ENCODE results near the gene ARID5B. TPM values are rescaled to one million over a fixed set of nuclear protein-coding genes. Genes with fewer than 3 reads are reported as not detected.

ARID5B gene
- total RNA-seq, 1 donor from 2014 or later: 81.9 TPM

- peak; percentile 49 for DNase-seq (ENCODE audit: low spot score)
Observed at GRCh38 chr10:62049624-62050345, 148.3 kb downstream of the ARID5B start.

DNA sequence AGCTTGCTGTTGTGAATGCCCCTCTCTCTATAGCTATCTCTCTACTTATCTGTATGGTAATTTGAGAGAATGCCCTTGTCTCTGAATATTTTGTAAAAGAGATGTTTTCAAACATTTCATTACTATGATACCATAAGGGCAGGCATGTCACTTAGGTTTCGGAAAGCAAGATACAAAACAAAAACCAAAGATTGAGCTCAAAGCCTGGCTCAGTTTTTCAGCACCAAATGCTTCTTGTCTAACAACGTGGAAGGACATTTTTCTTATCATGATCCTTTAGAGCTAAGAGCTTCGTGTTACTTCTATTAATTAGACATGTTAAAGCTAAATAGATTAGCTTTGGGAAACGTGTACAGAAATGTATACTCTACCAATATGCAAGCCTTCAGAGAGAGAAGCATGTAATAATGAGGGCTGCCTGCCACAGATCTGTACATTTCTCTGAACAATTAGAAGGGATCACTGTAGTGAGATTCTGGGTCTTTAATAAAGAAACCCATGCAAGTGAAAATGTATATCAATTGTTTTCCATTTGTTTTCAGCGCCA, 148.9 kb downstream of the ARID5B start:
- peak; percentile 50 for DNase-seq (ENCODE audit: low spot score)

- DNase-seq (ENCODE audit: low spot score): peak; percentile 62
Observed at GRCh38 chr10:62050893-62051433, 149.5 kb downstream of the ARID5B start.

- no peak for DNase-seq (ENCODE audit: low spot score)
Observed at GRCh38 chr10:62052276-62052675, 150.8 kb downstream of the ARID5B start.

DNA sequence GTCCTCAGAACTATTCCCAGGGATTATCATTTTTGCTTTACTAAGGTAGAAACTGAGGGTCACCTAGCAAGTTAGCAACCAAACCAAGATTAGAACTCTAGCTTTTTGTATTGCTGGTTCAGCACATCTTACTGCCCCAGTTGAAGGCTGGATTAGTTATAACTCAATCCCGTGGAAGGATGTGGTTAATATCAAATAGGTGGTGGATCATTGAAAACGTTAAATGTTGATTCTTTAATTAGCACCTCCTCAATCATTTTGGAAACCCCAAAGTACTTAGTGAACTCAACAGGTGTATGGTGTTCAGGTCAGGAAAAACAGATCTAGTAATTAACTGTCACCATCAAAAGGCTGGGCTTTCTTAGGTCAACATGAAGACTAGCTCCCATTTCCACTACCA, 152.4 kb downstream of the ARID5B start:
- no peak for DNase-seq (ENCODE audit: low spot score)

DNA sequence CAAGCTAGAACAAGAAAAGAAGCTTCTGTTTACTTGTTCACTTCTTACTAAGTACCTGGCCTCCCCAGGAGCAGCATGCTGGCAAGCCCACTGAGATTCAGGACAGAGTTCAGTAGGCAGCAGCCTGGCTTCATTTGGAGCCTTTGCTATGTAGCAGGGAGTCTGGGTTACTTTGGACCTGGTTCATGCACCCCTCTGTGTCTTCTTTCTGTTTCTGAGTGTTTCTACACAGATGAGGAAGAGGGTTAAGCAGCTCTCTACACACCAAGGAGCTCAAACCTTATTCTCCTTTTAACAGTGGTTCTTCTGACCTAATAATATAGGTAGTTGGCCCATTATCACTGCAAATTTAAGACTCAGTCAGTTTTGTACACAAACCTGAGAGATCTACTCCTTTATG, 152.9 kb downstream of the ARID5B start:
- no peak for DNase-seq (ENCODE audit: low spot score)

- DNase-seq (ENCODE audit: low spot score): no peak
Observed at GRCh38 chr10:62054830-62055229, 153.3 kb downstream of the ARID5B start.

- DNase-seq (ENCODE audit: low spot score): no peak
Observed at GRCh38 chr10:62056219-62056618, 154.7 kb downstream of the ARID5B start.

DNA sequence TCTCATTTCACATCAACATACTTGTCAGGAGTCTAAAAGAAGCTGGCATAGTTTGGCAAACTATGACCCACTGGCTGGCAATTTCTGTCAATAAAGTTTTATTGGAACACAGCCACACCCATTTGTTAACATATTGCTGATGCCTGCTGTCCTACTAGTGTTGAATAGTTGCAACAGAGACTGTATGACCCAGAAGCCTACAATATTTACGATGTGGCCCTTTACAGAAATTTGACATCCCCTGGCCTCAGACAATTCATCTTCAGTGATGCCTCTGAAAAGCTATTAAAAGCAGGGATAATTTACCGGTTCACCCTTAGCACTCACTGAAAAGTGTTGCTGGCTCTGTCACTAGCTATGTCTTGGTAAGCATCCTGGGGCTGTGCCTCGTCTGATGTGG, 155.2 kb downstream of the ARID5B start:
- DNase-seq (ENCODE audit: low spot score): no peak

DNA sequence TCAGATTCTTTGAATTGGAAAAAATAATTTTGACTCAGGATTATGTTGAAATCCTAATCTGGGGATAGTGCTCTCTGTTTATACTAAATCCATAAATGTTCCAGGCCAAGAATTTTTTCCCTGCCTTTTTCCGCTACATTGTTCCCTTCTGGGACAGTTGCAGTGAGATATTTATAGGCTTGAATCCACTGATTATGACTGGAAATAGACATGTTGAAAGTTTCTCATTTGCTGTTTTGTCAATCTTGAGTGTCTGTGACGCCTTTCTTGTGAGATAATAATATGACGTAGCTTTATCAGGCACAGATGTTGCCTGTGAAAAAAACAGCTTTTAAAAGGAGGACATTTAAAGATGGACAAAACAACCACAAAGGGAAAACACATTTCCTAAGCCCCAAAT, 155.9 kb downstream of the ARID5B start:
- DNase-seq (ENCODE audit: low spot score): peak; percentile 61

DNA sequence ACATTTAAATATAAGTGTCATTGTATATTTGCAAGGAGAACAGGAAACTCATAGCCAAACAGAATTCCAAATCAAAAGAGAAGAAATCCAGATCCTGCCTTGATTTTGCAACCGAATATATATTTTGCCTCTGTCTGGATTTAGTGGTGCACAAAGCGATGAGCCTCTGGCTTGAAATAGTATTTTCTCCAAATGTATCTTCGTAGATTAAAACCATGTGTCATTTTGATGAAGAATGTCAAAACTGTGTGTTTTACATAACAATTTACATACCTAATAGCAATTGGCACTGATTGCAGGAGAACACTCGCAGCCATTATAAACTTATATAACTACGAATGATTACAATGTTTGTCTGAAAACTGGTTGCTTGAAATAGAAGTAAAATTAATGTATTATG, 156.4 kb downstream of the ARID5B start:
- DNase-seq (ENCODE audit: low spot score): peak; percentile 55

DNA sequence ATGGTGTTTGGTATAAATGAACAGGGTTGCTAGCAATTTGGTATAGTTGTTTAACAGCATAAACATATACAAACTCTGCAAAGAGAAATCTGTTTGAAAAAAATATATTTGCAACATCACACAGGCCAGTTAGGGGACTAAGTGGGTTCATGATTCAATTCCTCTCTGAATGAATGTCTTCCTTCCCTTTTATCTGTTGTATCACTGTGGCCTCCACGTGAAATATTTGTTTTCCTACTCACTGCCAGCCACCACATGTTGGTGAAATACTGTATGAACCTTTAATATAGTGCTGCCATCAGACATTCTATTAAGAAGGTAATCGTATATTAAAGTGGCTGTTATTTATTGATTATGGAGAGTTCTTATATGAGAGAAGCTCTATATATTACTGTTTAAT, 157.0 kb downstream of the ARID5B start:
- DNase-seq (ENCODE audit: low spot score): no peak

- DNase-seq (ENCODE audit: low spot score): no peak
Observed at GRCh38 chr10:62058896-62059216, 157.4 kb downstream of the ARID5B start.

DNA sequence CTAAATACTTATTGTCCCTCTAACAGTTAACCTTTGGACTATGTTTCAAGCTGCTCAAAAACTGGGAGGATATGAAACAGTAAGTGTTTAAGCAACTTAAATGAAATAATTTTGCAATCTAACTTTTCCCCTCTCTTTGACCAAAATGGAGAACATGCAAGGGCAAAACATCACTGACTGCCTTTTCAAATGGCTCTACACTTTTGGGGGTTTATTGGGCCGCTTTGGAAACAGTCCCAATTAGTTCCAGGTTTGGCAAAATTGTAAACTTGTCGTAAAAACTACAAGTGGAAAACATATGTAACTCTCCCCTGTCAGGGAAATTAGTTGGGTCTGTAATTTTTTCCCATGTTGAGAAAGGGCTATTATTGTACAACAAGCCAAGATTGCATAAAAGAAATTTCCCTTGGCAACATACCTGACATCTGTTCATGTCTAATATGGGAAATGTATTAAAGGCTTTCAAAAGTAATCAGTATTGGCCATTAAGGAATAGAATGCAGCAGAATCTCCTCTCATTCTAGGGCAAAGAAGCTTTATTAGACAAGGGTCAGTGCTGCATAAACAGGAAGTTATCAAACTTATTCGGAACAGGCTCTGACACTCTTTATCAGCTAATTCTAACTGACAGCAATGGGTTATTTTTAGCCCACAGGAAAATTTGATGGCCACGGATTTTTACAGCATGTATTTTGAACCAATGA, 157.9 kb downstream of the ARID5B start:
- DNase-seq (ENCODE audit: low spot score): no peak

- DNase-seq (ENCODE audit: low spot score): no peak
Observed at GRCh38 chr10:62062028-62062427, 160.5 kb downstream of the ARID5B start.

- no peak for DNase-seq (ENCODE audit: low spot score)
Observed at GRCh38 chr10:62062752-62063512, 161.4 kb downstream of the ARID5B start.

DNA sequence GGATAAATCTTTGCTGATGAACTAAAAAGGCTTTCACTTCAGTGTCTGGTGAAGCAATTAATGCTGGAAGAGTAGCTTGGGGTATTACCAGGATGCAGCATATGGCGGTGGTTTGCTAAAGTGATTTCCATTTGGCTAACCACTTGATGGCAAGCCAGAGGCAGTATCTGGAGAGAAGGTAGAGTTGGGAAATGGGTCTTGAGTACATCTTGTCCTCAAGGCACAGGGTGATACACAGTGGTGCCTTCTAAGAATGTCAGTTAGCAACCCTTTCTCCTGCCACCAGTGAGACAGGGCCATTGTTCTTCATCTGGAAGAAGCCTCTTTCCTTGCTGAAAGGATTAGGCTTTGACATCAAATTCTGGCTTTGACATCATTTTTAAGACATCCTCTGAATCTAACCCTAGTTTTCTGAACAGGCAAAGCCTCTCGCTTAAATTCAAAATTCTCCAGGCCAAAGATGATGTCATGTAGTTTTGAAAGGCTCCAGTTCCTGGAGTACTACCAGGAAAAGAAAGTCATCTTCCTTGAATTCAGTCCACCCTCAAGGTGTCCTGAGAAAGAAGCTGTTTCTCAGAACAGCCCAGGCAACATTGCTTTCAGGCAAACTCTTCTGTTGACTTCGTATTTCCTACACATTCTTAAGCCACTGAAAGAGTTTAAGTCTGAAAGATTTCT, 162.4 kb downstream of the ARID5B start:
- no peak for DNase-seq (ENCODE audit: low spot score)

GRCh38 chr10:62067560-62067959, 166.1 kb downstream of the ARID5B start:
- DNase-seq (ENCODE audit: low spot score): no peak

DNA sequence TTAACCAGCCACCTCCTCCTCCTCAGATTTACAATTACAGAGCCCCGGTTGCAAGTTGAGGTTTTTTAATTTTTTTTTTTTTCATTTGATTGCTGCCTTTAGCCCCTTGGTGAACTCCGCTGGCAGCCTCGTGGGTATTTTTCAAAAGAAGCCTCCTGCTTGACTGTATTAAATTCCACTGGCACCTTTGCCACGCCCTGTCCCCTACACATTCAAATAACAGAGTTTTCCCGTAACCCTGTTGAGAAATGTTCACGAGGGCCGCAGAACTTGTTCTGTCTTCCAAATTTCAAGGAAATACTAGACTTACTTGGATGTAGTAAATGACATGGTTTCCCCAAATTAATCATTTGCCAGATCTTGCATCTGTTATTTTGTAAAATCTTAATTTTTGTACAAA, 167.0 kb downstream of the ARID5B start:
- DNase-seq (ENCODE audit: low spot score): no peak

- DNase-seq (ENCODE audit: low spot score): no peak
Observed at GRCh38 chr10:62069452-62070178, 168.1 kb downstream of the ARID5B start.

GRCh38 chr10:62071846-62072281, 170.4 kb downstream of the ARID5B start:
- DNase-seq (ENCODE audit: low spot score): no peak
